NCI-H2227 treated with DMSO at 0.1 percent for 48 hours (cell line): ENCODE data around the gene VPS13C.
A peak's percentile ranks its signal among the peaks of the same experiment; 100 is the strongest.
"Not testable (repeated sequence)": the region's sequence is repeated elsewhere in the genome, so short reads cannot be mapped to it uniquely, and the experiment has no call there.

Experiments used
- DNase-seq: peaks from one replicate; lab custom pipeline; 2025; lab: John Stamatoyannopoulos, UW

VPS13C gene

GRCh38 chr15:62047282-62047827, 12.9 kb downstream of the VPS13C start:
- DNase-seq, result no peak

- no peak for DNase-seq
Measured at GRCh38 chr15:62046078-62046743, 14.0 kb downstream of the VPS13C start.

DNA sequence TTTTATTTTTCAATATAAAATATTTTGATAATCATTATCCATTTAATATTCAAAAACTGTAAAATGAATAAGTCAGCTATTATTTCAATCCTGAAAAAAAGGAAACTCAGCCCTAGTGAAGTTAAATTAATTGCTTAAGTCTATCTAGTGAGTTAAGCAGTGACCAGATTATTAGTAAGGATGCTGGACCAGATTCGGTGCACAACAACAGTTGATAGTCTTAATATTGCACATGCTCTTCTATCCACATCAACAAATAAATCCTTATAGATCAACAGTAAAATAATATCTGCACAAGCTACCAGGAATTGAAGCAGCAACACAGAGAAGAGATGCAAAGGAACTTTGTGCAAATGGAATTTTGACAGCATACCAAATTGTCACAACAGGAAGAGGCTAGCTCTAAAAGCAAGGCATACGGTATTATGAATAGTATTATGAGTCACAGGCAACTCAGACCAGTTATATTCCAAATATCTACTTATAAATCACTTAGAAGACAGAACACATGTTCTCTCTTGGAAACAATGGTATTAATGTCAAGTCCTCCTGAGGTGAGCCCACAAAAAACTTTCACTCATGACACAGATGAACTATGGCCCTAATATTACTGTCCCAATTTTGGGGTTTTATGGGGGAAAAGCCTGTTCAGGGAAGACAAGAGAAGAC, 24.9 kb downstream of the VPS13C start:
- DNase-seq, result no peak

DNA sequence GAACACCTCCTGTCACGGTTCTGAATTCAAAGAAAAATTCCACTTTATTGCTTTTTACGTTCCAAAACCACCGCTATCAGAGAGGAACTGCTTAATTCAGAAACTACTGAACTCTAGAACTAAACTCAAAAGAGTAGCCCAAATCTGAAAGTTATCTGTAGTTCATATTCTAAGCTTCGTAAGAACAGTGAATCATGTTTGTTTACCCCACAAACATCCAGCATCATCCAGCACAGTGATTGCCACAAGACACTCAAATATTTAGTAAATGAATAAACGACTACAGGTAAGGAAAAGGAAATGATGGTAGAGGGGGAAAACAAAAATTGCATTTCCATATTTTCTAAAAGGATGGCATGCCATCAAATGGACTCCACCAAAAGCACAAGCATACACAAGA, 32.3 kb downstream of the VPS13C start:
- DNase-seq, result no peak

- DNase-seq, result no peak
Measured at GRCh38 chr15:62027263-62027565, 33.0 kb downstream of the VPS13C start.

DNA sequence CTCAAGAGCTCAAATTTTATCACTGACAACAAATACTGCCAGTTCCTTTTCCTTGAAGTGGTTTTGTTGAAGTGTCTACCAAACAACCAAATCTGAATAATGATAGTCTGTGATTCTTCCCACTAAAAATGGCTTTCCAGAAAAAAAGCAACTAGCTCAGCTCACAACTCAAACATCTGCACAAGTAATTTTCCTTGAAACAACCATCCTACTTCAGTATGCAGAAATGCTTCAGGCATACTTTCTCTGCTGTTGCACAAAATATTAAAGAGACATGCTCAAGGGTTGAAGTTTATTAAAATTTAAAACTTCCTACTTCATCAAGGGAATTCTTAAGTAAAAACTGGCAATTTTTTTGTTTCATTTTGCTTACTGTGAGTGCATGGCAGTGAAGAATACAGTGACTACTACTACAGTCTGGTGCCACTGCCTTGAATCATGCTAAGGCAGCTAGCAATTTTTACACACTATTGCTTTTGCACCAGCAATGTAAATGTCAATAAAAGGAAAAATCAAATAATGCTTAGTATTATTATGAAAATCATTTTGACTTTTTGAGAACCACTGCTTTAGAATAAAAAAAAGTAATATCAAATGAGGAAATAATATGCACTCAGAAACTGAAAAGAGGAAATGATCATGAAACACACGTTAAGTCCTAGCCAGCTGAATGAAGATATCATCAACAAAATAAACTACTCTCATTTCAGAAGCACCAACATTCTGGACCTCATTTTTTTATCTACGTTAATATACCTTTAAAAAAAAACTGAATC, 33.6 kb downstream of the VPS13C start:
- DNase-seq, result no peak

- DNase-seq, result no peak
Measured at GRCh38 chr15:62021991-62022600, 38.2 kb downstream of the VPS13C start.

GRCh38 chr15:62020576-62021160, 39.6 kb downstream of the VPS13C start:
- no peak for DNase-seq

- not testable (repeated sequence) for DNase-seq
Measured at GRCh38 chr15:62005354-62005753, 54.9 kb downstream of the VPS13C start.

DNA sequence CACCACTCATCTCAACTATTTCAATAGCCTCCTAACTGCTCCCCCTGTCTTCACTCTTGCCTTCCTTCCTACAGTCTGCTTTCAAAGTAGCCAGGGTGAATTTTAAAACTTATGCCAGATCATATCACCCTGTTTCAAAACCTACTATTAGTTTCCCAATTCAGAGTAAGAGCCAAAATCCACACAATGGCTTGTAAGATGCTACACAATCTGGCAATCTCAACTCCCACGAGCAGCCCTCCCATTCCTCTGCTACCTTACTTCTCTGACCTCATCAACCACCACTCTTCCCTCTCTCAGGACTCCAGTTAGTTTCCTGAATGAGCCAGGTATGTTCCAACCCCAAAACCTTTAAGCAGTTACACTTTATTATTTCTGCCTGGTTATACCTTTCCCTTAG, 62.5 kb downstream of the VPS13C start:
- DNase-seq, result no peak

DNA sequence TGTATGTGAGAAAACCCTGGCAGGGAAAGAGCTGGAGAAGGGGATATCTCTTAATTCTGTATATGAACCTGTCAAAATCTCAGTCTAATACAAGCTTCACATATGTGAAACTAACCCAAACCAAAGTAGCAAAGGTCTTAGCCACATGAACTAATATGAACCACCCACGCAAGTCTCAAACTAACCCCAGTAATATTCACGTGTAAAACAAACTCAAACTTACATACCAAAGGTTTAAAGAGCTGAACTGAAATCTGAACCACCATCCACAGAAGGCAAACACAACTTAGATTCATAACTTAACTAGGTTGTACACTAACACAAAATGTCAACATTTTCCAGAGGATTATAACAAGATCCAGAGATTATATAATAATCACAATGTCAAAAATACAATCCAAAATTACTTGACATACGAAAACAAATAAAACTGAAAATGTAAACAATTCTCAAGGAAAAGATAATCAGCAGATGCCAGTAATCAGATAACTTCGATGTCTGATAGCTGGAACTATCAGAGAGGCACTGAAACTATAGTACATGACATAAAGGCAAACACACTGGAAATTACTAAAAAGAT, 64.1 kb downstream of the VPS13C start:
- DNase-seq, result no peak

DNA sequence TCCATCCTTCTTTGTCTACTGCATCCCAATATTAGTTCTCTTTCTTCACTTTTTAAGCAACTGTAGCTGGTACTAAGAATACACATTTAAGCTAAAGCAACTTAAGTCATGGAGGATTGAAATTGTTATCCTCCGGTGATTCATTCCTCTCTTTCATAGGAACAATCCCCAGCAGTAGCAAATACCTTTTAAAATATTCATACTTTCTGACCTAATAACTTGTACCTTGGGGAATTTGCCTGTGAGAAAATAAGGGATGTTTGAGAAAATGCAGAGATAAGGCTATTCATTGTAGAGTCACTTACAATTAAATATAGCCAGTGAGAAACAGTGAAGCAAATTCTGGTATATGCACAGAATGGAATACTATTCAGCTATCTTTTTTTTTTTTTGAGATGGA, 66.0 kb downstream of the VPS13C start:
- no peak for DNase-seq

- no peak for DNase-seq
Measured at GRCh38 chr15:61992518-61992917, 67.7 kb downstream of the VPS13C start.

DNA sequence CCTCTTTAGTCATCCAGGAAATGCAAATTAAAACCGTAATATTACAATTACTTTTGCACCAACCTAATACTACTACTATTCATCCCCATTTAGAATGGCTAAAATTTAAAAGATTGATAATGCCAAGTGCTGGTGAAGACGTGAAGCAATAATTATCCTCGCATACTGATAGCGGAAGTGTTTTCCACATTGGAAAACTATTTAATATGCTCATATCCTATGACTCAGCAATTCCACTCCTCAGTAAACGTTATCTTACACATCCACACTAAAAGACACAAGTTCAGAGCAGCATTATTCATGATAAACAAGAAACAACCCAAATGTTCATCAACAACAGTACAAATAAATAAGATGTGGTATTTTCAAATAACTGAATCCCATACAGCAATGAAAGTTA, 70.6 kb downstream of the VPS13C start:
- no peak for DNase-seq

GRCh38 chr15:61987824-61988223, 72.4 kb downstream of the VPS13C start:
- DNase-seq, result no peak

DNA sequence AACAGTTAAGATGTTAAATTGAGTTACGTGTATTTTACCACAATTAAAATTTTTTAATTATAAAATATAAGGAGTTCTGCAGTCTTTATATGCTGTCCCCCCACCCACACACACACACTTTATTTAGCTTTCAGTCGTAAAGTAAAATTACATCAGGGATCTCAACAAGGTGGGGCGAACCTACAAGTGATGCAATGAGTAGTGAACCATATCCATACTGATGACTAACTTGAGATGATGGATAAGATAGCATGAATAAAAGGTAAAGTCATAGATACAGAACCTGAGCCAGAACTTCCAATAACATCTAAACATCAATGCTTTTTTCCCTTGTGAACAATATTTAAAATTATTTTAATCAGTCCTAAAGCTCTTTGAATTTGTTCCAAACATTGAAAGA, 77.2 kb downstream of the VPS13C start:
- no peak for DNase-seq

GRCh38 chr15:61978225-61978624, 82.0 kb downstream of the VPS13C start:
- no peak for DNase-seq

GRCh38 chr15:61974759-61975158, 85.5 kb downstream of the VPS13C start:
- DNase-seq, result no peak

DNA sequence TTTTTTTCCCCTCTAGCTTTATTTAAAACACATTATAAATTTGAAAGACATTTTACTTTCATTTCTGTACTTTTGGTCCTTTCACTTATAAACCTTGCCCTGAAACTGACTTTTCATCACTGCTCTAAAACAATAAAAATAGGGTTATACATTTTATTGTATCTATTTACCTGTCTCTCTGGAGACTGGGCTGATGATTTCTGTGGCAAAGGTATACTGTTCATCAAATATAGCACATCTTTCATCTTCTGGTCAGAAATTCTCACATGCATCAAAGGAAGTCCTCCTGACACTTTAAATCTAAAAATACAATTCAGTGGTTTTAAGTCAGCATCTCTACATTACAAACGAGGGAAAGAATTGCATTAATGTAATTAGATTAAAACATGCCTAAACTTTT, 86.1 kb downstream of the VPS13C start:
- DNase-seq, result no peak

GRCh38 chr15:61951949-61952348, 108.3 kb downstream of the VPS13C start:
- DNase-seq, result peak; percentile 7

GRCh38 chr15:61946778-61947177, 113.5 kb downstream of the VPS13C start:
- DNase-seq, result no peak

GRCh38 chr15:61943992-61944391, 116.3 kb downstream of the VPS13C start:
- no peak for DNase-seq
